ENCODE data around the gene SLC16A10.
"Not testable (repeated sequence)": the region's sequence is repeated elsewhere in the genome, so short reads cannot be mapped to it uniquely, and the experiment has no call there.

The SLC16A10 gene

GRCh38 chr6:111131018-111131417, 43.7 kb downstream of the SLC16A10 start:
- not testable (repeated sequence) for DNase-seq (ENCODE audit: low read depth in 2 of 2, low spot score in 1 of 2)

GRCh38 chr6:111132669-111133068, 45.4 kb downstream of the SLC16A10 start:
- DNase-seq (ENCODE audit: low read depth in 2 of 2, low spot score in 1 of 2), result not testable (repeated sequence)

- not testable (repeated sequence) for DNase-seq (ENCODE audit: low read depth in 2 of 2, low spot score in 1 of 2)
Measured at GRCh38 chr6:111134236-111134869, 47.0 kb downstream of the SLC16A10 start.

- not testable (repeated sequence) for DNase-seq (ENCODE audit: low read depth in 2 of 2, low spot score in 1 of 2)
Measured at GRCh38 chr6:111137489-111138093, 50.3 kb downstream of the SLC16A10 start.

- no peak for DNase-seq (ENCODE audit: low read depth in 2 of 2, low spot score in 1 of 2)
Measured at GRCh38 chr6:111147440-111147839, 60.1 kb downstream of the SLC16A10 start.

GRCh38 chr6:111148110-111148509, 60.8 kb downstream of the SLC16A10 start:
- DNase-seq (ENCODE audit: low read depth in 2 of 2, low spot score in 1 of 2), result no peak

- no peak for DNase-seq (ENCODE audit: low read depth in 2 of 2, low spot score in 1 of 2)
Measured at GRCh38 chr6:111150577-111150976, 63.3 kb downstream of the SLC16A10 start.

- no peak for DNase-seq (ENCODE audit: low read depth in 2 of 2, low spot score in 1 of 2)
Measured at GRCh38 chr6:111154981-111155380, 67.7 kb downstream of the SLC16A10 start.

GRCh38 chr6:111157412-111157811, 70.1 kb downstream of the SLC16A10 start:
- no peak for DNase-seq (ENCODE audit: low read depth in 2 of 2, low spot score in 1 of 2)

- DNase-seq (ENCODE audit: low read depth in 2 of 2, low spot score in 1 of 2), result no peak
Measured at GRCh38 chr6:111159633-111160032, 72.3 kb downstream of the SLC16A10 start.

GRCh38 chr6:111161650-111162049, 74.3 kb downstream of the SLC16A10 start:
- DNase-seq (ENCODE audit: low read depth in 2 of 2, low spot score in 1 of 2), result no peak

- DNase-seq (ENCODE audit: low read depth in 2 of 2, low spot score in 1 of 2), result no peak
Measured at GRCh38 chr6:111162504-111162903, 75.2 kb downstream of the SLC16A10 start.

GRCh38 chr6:111171577-111172400, 84.5 kb downstream of the SLC16A10 start:
- DNase-seq (ENCODE audit: low read depth in 2 of 2, low spot score in 1 of 2), result no peak

GRCh38 chr6:111172563-111172962, 85.3 kb downstream of the SLC16A10 start:
- DNase-seq (ENCODE audit: low read depth in 2 of 2, low spot score in 1 of 2), result no peak

- DNase-seq (ENCODE audit: low read depth in 2 of 2, low spot score in 1 of 2), result no peak
Measured at GRCh38 chr6:111173341-111173740, 86.0 kb downstream of the SLC16A10 start.

- no peak for DNase-seq (ENCODE audit: low read depth in 2 of 2, low spot score in 1 of 2)
Measured at GRCh38 chr6:111173946-111174345, 86.6 kb downstream of the SLC16A10 start.

GRCh38 chr6:111175109-111175508, 87.8 kb downstream of the SLC16A10 start:
- no peak for DNase-seq (ENCODE audit: low read depth in 2 of 2, low spot score in 1 of 2)

GRCh38 chr6:111176038-111176759, 88.9 kb downstream of the SLC16A10 start:
- no peak for DNase-seq (ENCODE audit: low read depth in 2 of 2, low spot score in 1 of 2)

GRCh38 chr6:111176760-111177099, 89.4 kb downstream of the SLC16A10 start:
- DNase-seq (ENCODE audit: low read depth in 2 of 2, low spot score in 1 of 2), result no peak

- DNase-seq (ENCODE audit: low read depth in 2 of 2, low spot score in 1 of 2), result no peak
Measured at GRCh38 chr6:111177131-111177530, 89.8 kb downstream of the SLC16A10 start.

- DNase-seq (ENCODE audit: low read depth in 2 of 2, low spot score in 1 of 2), result no peak
Measured at GRCh38 chr6:111183702-111184517, 96.6 kb downstream of the SLC16A10 start.

All from stimulated activated CD8-positive, alpha-beta memory T cell treated with anti-CD3 and anti-CD28 coated beads, Interleukin-4, amount 100 ng/mL, for 4 hours (primary cell).